ENCODE data around the gene MTHFSD.

Gene MTHFSD

GRCh38 chr16:86549076-86549892 lies 5.8 kb downstream of the MTHFSD start:
- DNase-seq: no peak

- DNase-seq: no peak
These were observed 7.7 kb downstream of the MTHFSD start for GRCh38 chr16:86547286-86547685.

- no peak for DNase-seq
These were observed 8.4 kb downstream of the MTHFSD start for GRCh38 chr16:86546638-86547013.

GRCh38 chr16:86545954-86546637 lies 8.9 kb downstream of the MTHFSD start:
- DNase-seq: no peak

- DNase-seq: no peak
These were observed 9.6 kb downstream of the MTHFSD start for GRCh38 chr16:86545481-86545880.

- no peak for DNase-seq
These were observed 12.0 kb downstream of the MTHFSD start for GRCh38 chr16:86542756-86543750.

- DNase-seq: no peak
These were observed 13.5 kb downstream of the MTHFSD start for GRCh38 chr16:86541560-86541959.

- DNase-seq: no peak
These were observed 14.1 kb downstream of the MTHFSD start for GRCh38 chr16:86540894-86541293.

- no peak for DNase-seq
These were observed 16.7 kb downstream of the MTHFSD start for GRCh38 chr16:86538196-86538780.

- DNase-seq: no peak
These were observed 17.5 kb downstream of the MTHFSD start for GRCh38 chr16:86537486-86537885.

- DNase-seq: no peak
These were observed 18.4 kb downstream of the MTHFSD start for GRCh38 chr16:86536621-86537020.

- no peak for DNase-seq
These were observed 20.0 kb downstream of the MTHFSD start for GRCh38 chr16:86534779-86535615.

GRCh38 chr16:86533767-86534351 lies 21.2 kb downstream of the MTHFSD start:
- no peak for DNase-seq

- DNase-seq: no peak
These were observed 22.0 kb downstream of the MTHFSD start for GRCh38 chr16:86533076-86533475.

- no peak for DNase-seq
These were observed 22.6 kb downstream of the MTHFSD start for GRCh38 chr16:86532526-86532815.

- no peak for DNase-seq
These were observed 23.2 kb downstream of the MTHFSD start for GRCh38 chr16:86531641-86532525.

GRCh38 chr16:86531191-86531545 lies 23.9 kb downstream of the MTHFSD start:
- no peak for DNase-seq

GRCh38 chr16:86530251-86531190 lies 24.5 kb downstream of the MTHFSD start:
- no peak for DNase-seq

- DNase-seq: no peak
These were observed 25.9 kb downstream of the MTHFSD start for GRCh38 chr16:86529160-86529559.
